DND-41 (cell line): ENCODE measurements around the gene GM2A.
A peak's percentile ranks its signal among the peaks of the same experiment; 100 is the strongest.

Source experiments
- ATAC-seq: fragments of 200-7000 bp; cut with Tn5 transposase; 3 replicates; pipeline ENCODE4 v1.9.1; 2021; ENCODE audit warnings: low read depth; ENCODE audit not compliant: insufficient read depth
- DNase-seq: peaks from one replicate; pipeline ENCODE4 v3.0.0-alpha.2; 2020
- H2AFZ ChIP-seq: 2 replicates; pipeline ENCODE4 v1.6.0; 2012; ENCODE audit warnings: low read depth, low read length
- H3K27ac ChIP-seq: 2 replicates; pipeline ENCODE4 v1.5.1; 2012; ENCODE audit warnings: low read length, inconsistent platforms
- H3K27me3 ChIP-seq: fragments of 200-600 bp; sonication (generic); 2 replicates; pipeline ENCODE4 v1.6.0; 2012; ENCODE audit warnings: low read length, mild to moderate bottlenecking, inconsistent platforms; ENCODE audit not compliant: insufficient read depth, poor library complexity
- H3K36me3 ChIP-seq: 2 replicates; pipeline ENCODE4 v1.5.1; 2012; ENCODE audit warnings: low read length, inconsistent platforms; ENCODE audit not compliant: insufficient read depth
- H3K4me1 ChIP-seq: 2 replicates; pipeline ENCODE4 v1.5.1; 2012; ENCODE audit warnings: mild to moderate bottlenecking, low read length; ENCODE audit not compliant: insufficient read depth
- H3K4me2 ChIP-seq: 2 replicates; pipeline ENCODE4 v1.6.0; 2012; ENCODE audit warnings: mild to moderate bottlenecking, moderate library complexity, low read length, inconsistent platforms; ENCODE audit not compliant: insufficient read depth
- H3K4me3 ChIP-seq, 2 experiments: fragments of 200-600 bp in 1 of 2; shearing (Covaris generic) in 1 of 2; 2 replicates each; pipeline ENCODE4 v1.5.1; 2012 to 2016; ENCODE audit warnings: inconsistent platforms in 2 of 2, low read length in 2 of 2, mild to moderate bottlenecking in 2 of 2, low read depth in 1 of 2, moderate library complexity in 1 of 2
- H3K79me2 ChIP-seq: 2 replicates; pipeline ENCODE4 v1.6.0; 2012; ENCODE audit warnings: low read length, inconsistent platforms; ENCODE audit not compliant: insufficient read depth
- H3K9ac ChIP-seq: 2 replicates; pipeline ENCODE4 v1.6.0; 2012; ENCODE audit warnings: low read depth, mild to moderate bottlenecking, inconsistent platforms, low read length, moderate library complexity
- H3K9me3 ChIP-seq: 2 replicates; pipeline ENCODE4 v1.5.1; 2012; ENCODE audit warnings: low read length, moderate library complexity, mild to moderate bottlenecking, inconsistent platforms; ENCODE audit not compliant: insufficient read depth, severe bottlenecking
- H4K20me1 ChIP-seq: 2 replicates; pipeline ENCODE4 v1.6.0; 2012; ENCODE audit warnings: low read length; ENCODE audit not compliant: insufficient read depth
- EZH2 ChIP-seq: IDR thresholded peaks from 3 replicates; pipeline ENCODE4 v1.6.1; 2012; ENCODE audit warnings: borderline replicate concordance, low read depth, mild to moderate bottlenecking, moderate library complexity, low read length, inconsistent platforms; ENCODE audit not compliant: severe bottlenecking
- TF ChIP-seq, protein P1 (sequence below): IDR thresholded peaks from 2 replicates; pipeline ENCODE4 v1.5.1; 2012; ENCODE audit warnings: borderline replicate concordance, low read length, moderate library complexity, mild to moderate bottlenecking; ENCODE audit not compliant: poor library complexity, severe bottlenecking; ENCODE audit errors: extremely low read depth

GM2A gene

DNA sequence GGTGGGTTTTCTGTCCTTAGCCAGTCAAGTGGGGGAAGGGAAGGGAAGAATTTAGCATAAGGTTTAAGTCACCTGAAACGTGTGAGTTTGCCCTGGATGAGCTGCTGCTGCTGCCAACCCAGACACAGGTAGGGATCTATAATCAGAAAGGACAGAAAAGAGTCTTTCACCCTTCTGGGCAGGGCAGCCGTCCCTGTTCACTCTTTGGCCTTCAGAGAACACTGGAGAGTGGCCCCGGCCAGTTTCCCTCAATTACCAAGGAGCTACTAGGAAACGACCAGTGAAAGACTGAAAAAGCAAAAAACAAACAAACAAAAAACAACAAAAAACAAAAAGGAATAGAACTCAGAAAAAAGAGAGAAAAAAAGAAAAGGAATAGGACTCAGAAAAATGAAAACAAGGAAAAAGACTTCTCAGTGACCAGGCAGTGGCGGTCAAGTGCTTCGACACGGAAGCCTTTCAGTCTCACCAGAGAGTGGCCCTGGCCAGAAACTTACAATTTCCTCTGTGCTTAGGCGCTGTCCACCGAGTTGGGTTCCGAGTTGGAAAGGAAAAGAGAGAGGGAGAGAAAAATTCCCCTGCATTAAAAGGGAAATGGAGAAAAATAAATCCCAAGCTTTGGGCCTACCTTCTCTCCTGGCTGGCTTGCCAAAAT is 2.5 kb upstream of the GM2A start:
- Histone ChIP-seq H3K4me3 (no peak overlapping the region), H3K4me1 (peaks cover 55% of the 10 kb centered on the region), H3K9ac (peak overlapping the region; percentile 49; the same call in 1 of the 2 replicates), H3K27me3 (no peaks in the 10 kb centered on the region), H3K27ac (peak overlapping the region; percentile 79; the same call in 1 of the 2 replicates), H3K36me3 (peaks cover 70% of the 10 kb centered on the region), H3K9me3 (no peaks in the 10 kb centered on the region), H2AFZ (no peak overlapping the region), H4K20me1 (peaks cover 60% of the 10 kb centered on the region), H3K79me2 (peaks cover 74% of the 10 kb centered on the region), H3K4me2 (no peak overlapping the region; the same call in 1 of the 2 replicates)
- ATAC-seq (no peak), DNase-seq (no peak)
- TF ChIP-seq, protein P1, sequence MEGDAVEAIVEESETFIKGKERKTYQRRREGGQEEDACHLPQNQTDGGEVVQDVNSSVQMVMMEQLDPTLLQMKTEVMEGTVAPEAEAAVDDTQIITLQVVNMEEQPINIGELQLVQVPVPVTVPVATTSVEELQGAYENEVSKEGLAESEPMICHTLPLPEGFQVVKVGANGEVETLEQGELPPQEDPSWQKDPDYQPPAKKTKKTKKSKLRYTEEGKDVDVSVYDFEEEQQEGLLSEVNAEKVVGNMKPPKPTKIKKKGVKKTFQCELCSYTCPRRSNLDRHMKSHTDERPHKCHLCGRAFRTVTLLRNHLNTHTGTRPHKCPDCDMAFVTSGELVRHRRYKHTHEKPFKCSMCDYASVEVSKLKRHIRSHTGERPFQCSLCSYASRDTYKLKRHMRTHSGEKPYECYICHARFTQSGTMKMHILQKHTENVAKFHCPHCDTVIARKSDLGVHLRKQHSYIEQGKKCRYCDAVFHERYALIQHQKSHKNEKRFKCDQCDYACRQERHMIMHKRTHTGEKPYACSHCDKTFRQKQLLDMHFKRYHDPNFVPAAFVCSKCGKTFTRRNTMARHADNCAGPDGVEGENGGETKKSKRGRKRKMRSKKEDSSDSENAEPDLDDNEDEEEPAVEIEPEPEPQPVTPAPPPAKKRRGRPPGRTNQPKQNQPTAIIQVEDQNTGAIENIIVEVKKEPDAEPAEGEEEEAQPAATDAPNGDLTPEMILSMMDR = no peak

DNA sequence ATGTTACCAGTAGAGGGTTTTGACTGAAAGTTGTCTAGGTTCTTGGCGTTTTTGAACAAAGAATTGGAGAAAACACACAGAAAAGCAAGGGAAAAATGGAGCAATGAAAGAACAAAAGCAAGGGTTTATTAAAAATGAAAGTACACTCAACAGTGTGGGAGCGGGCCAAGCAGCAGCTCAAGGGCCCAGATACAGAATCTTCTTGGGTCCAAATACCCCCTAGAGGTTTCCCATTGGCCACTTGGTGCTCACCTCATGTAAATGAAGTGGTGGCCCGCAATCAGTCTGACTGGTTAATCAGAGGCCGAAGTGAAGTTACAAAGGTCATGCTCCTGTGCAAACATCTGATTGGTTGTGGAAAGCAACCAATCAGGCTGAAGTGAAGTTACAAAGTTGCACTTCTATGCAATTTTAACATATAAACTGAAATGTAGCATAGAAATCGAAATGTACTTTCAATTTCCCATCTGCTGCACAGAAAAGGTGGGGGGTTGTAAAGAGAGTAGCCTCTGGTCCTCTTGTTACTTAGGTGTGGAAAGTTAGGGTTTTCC is 1.9 kb upstream of the GM2A start:
- TF ChIP-seq EZH2 = no peak
- TF ChIP-seq, protein P1 = no peak
- H3K27me3 ChIP-seq = no peaks in the 10 kb centered on the region
- H4K20me1 ChIP-seq = peaks cover 60% of the 10 kb centered on the region
- peak overlapping the region; percentile 71; the same call in 1 of the 2 replicates for H3K4me2 ChIP-seq
- ATAC-seq (no peak), DNase-seq (no peak)
- peaks cover 52% of the 10 kb centered on the region for H3K4me1 ChIP-seq
- peak overlapping the region; percentile 49 for H3K9ac ChIP-seq
- H3K4me3 ChIP-seq = no peak overlapping the region
- H2AFZ ChIP-seq = no peak overlapping the region
- peaks cover 74% of the 10 kb centered on the region for H3K79me2 ChIP-seq
- peak overlapping the region; percentile 79 for H3K27ac ChIP-seq
- no peaks in the 10 kb centered on the region for H3K9me3 ChIP-seq
- H3K36me3 ChIP-seq = peaks cover 69% of the 10 kb centered on the region

DNA sequence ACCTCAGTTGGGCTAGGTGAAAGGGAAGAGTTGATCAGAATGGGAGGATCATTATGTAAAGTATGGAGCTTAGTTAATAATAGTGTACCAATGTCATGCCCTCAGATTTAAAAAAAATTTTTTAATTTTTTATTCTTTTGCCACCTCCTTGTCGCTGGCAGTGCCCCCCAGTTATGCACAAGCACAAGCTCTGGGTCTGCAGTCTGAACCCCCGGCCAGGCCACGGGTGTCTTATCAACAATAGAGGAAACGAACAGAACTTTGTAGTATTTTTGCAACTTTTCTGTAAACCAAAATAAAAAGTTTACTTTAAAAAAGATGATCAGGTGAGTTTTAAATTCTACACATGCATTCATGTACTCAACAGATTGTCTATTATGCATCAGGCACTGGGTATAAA is 1.4 kb upstream of the GM2A start:
- H3K79me2 ChIP-seq = peaks cover 72% of the 10 kb centered on the region
- DNase-seq = no peak
- H3K9ac ChIP-seq = peak overlapping the region; percentile 49
- peaks cover 52% of the 10 kb centered on the region for H3K4me1 ChIP-seq
- no peak for ATAC-seq
- peak overlapping the region in 1 of 2 experiments; percentile 56; a peak in 1 of 4 replicates for H3K4me3 ChIP-seq
- H2AFZ ChIP-seq = no peak overlapping the region
- TF ChIP-seq EZH2 = no peak
- TF ChIP-seq, protein P1 = no peak
- peaks cover 56% of the 10 kb centered on the region for H4K20me1 ChIP-seq
- no peaks in the 10 kb centered on the region for H3K27me3 ChIP-seq
- no peaks in the 10 kb centered on the region for H3K9me3 ChIP-seq
- H3K36me3 ChIP-seq = peaks cover 65% of the 10 kb centered on the region
- H3K27ac ChIP-seq = peak overlapping the region; percentile 79
- H3K4me2 ChIP-seq = peak overlapping the region; percentile 71
